Peyer's patch (tissue), 4 donors: ENCODE results near the gene FCGR3B.
"Not testable (repeated sequence)": the region's sequence is repeated elsewhere in the genome, so short reads cannot be mapped to it uniquely, and the experiment has no call there.

Source experiments
- CTCF ChIP-seq, 6 experiments: fragments of 450-650 bp in 4 of 6; fragments of 200-600 bp in 2 of 6; sonication (generic) in 1 of 6; IDR thresholded peaks; one replicate each; pipeline ENCODE4 v1.5.1; 2017 to 2019; ENCODE audit warnings: antibody characterized with exemption in 6 of 6, mild to moderate bottlenecking in 3 of 6, moderate library complexity in 1 of 6
- POLR2A ChIP-seq, 2 donors: fragments of 450-650 bp; IDR thresholded peaks; one replicate each; pipeline ENCODE4 v1.5.1; 2017; ENCODE audit warnings: antibody characterized with exemption in 2 of 2, mild to moderate bottlenecking in 2 of 2, moderate library complexity in 2 of 2

- not testable (repeated sequence) for TF ChIP-seq CTCF, POLR2A (IDR thresholded peaks at IDR 0.05)
Observed at GRCh38 chr1:161636189-161636782, 5.3 kb upstream of the FCGR3B start.
